IPS-18a (cell line): ENCODE results near the gene KCNJ4.

Source experiments
- H3K27ac ChIP-seq: one replicate; pipeline ENCODE4 v1.5.1; 2013; ENCODE audit warnings: low read length
- H3K27me3 ChIP-seq: one replicate; pipeline ENCODE4 v1.6.1; 2013; ENCODE audit warnings: mild to moderate bottlenecking, low read length; ENCODE audit not compliant: control insufficient read depth, insufficient read depth
- H3K36me3 ChIP-seq: one replicate; pipeline ENCODE4 v1.6.1; 2013; ENCODE audit warnings: low read depth, low read length; ENCODE audit not compliant: control insufficient read depth
- H3K4me1 ChIP-seq: one replicate; pipeline ENCODE4 v1.6.1; 2013; ENCODE audit warnings: low read depth, low read length; ENCODE audit not compliant: control insufficient read depth
- H3K4me3 ChIP-seq: one replicate; pipeline ENCODE4 v1.5.1; 2013; ENCODE audit warnings: low read length
- H3K9ac ChIP-seq: one replicate; pipeline ENCODE4 v1.6.1; 2013; ENCODE audit warnings: mild to moderate bottlenecking, low read length, moderate library complexity
- H3K9me3 ChIP-seq: one replicate; pipeline ENCODE4 v1.6.1; 2013; ENCODE audit warnings: low read depth, low read length; ENCODE audit not compliant: control insufficient read depth

The KCNJ4 gene

GRCh38 chr22:38456841-38457699, 2.1 kb upstream of the KCNJ4 start:
- H3K36me3 ChIP-seq = no peaks in the 10 kb centered on the region
- peaks cover 69% of the 10 kb centered on the region for H3K27me3 ChIP-seq
- H3K27ac ChIP-seq = no peak overlapping the region

GRCh38 chr22:38456272-38456835, 1.4 kb upstream of the KCNJ4 start:
- Histone ChIP-seq H3K9ac (no peak overlapping the region), H3K27me3 (peaks cover 71% of the 10 kb centered on the region), H3K27ac (no peak overlapping the region), H3K4me1 (peaks cover 3% of the 10 kb centered on the region), H3K36me3 (no peaks in the 10 kb centered on the region), H3K9me3 (no peaks in the 10 kb centered on the region), H3K4me3 (peak overlapping the region; percentile 48)

More at GRCh38 chr22:38456841-38457699, 2.1 kb upstream of the KCNJ4 start:
- Histone ChIP-seq H3K4me1 (peaks cover 3% of the 10 kb centered on the region), H3K9me3 (no peaks in the 10 kb centered on the region), H3K9ac (no peak overlapping the region), H3K4me3 (no peak overlapping the region)

GRCh38 chr22:38455530-38456271, 702 bp upstream of the KCNJ4 start:
- H3K4me1 ChIP-seq = no peaks in the 10 kb centered on the region
- H3K36me3 ChIP-seq = no peaks in the 10 kb centered on the region
- H3K9me3 ChIP-seq = no peaks in the 10 kb centered on the region
- no peak overlapping the region for H3K9ac ChIP-seq
- peak overlapping the region; percentile 51 for H3K4me3 ChIP-seq
- no peak overlapping the region for H3K27ac ChIP-seq
- peaks cover 66% of the 10 kb centered on the region for H3K27me3 ChIP-seq

- Histone ChIP-seq H3K9me3 (no peaks in the 10 kb centered on the region), H3K27ac (no peak overlapping the region), H3K4me3 (peak overlapping the region; percentile 29), H3K27me3 (peaks cover 62% of the 10 kb centered on the region), H3K9ac (no peak overlapping the region), H3K36me3 (no peaks in the 10 kb centered on the region), H3K4me1 (no peaks in the 10 kb centered on the region)
Observed at GRCh38 chr22:38454353-38455075, 485 bp downstream of the KCNJ4 start.

- H3K9me3 ChIP-seq = no peaks in the 10 kb centered on the region
- H3K4me3 ChIP-seq = no peak overlapping the region
- no peak overlapping the region for H3K27ac ChIP-seq
- no peaks in the 10 kb centered on the region for H3K4me1 ChIP-seq
- peaks cover 61% of the 10 kb centered on the region for H3K27me3 ChIP-seq
- H3K36me3 ChIP-seq = no peaks in the 10 kb centered on the region
- H3K9ac ChIP-seq = no peak overlapping the region
Observed at GRCh38 chr22:38453996-38454352, 1.0 kb downstream of the KCNJ4 start.

- H3K36me3 ChIP-seq = no peaks in the 10 kb centered on the region
- H3K27ac ChIP-seq = no peak overlapping the region
- H3K4me3 ChIP-seq = no peak overlapping the region
- H3K9ac ChIP-seq = no peak overlapping the region
- no peaks in the 10 kb centered on the region for H3K9me3 ChIP-seq
- peaks cover 54% of the 10 kb centered on the region for H3K27me3 ChIP-seq
- H3K4me1 ChIP-seq = no peaks in the 10 kb centered on the region
Observed at GRCh38 chr22:38453066-38453672, 1.8 kb downstream of the KCNJ4 start.

GRCh38 chr22:38452373-38453065, 2.5 kb downstream of the KCNJ4 start:
- Histone ChIP-seq H3K9ac (no peak overlapping the region), H3K9me3 (no peaks in the 10 kb centered on the region), H3K4me3 (no peak overlapping the region), H3K27me3 (peaks cover 54% of the 10 kb centered on the region), H3K36me3 (no peaks in the 10 kb centered on the region), H3K4me1 (no peaks in the 10 kb centered on the region), H3K27ac (no peak overlapping the region)

- Histone ChIP-seq H3K9me3 (no peaks in the 10 kb centered on the region), H3K27me3 (peaks cover 52% of the 10 kb centered on the region), H3K4me3 (no peak overlapping the region), H3K36me3 (no peaks in the 10 kb centered on the region), H3K4me1 (no peaks in the 10 kb centered on the region), H3K27ac (no peak overlapping the region), H3K9ac (no peak overlapping the region)
Observed at GRCh38 chr22:38451864-38452263, 3.1 kb downstream of the KCNJ4 start.

- Histone ChIP-seq H3K36me3 (no peaks in the 10 kb centered on the region), H3K27me3 (peaks cover 48% of the 10 kb centered on the region)
Observed at GRCh38 chr22:38451404-38451803, 3.6 kb downstream of the KCNJ4 start.

GRCh38 chr22:38450234-38450797, 4.7 kb downstream of the KCNJ4 start:
- H3K27me3 ChIP-seq = peaks cover 40% of the 10 kb centered on the region
- H3K4me1 ChIP-seq = no peaks in the 10 kb centered on the region
- no peaks in the 10 kb centered on the region for H3K36me3 ChIP-seq
- H3K9me3 ChIP-seq = no peaks in the 10 kb centered on the region
- no peak overlapping the region for H3K4me3 ChIP-seq
- no peak overlapping the region for H3K27ac ChIP-seq
- no peak overlapping the region for H3K9ac ChIP-seq

More at GRCh38 chr22:38451404-38451803, 3.6 kb downstream of the KCNJ4 start:
- no peaks in the 10 kb centered on the region for H3K9me3 ChIP-seq
- no peak overlapping the region for H3K27ac ChIP-seq
- no peak overlapping the region for H3K4me3 ChIP-seq
- no peak overlapping the region for H3K9ac ChIP-seq
- H3K4me1 ChIP-seq = no peaks in the 10 kb centered on the region
